NCI-H146 (cell line): Measurements from ENCODE around the gene LRRTM4.
"Not testable (repeated sequence)": the region's sequence is repeated elsewhere in the genome, so short reads cannot be mapped to it uniquely, and the experiment has no call there.

Experiments
- DNase-seq: peaks from one replicate; lab custom pipeline; 2025; lab: John Stamatoyannopoulos, UW

The LRRTM4 gene

DNA sequence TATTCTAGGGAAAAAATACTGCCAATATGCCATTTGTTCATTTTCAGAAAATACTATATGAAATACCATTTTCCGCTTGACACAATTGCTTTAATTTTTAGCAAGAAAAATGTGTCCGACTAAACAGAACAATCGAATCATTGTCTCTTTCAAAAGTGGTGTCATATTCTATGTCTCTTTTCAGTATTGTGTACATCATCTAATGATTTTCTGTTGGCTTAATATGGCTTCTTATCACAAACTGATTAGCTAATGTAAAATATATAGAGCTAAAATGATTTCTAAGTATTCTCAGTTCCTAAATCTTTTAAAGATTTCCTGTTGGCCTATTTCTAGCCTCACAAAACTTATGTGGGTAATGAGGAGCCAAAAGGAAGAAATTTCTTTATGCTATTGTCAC is 436.6 kb downstream of the LRRTM4 start:
- no peak for DNase-seq

DNA sequence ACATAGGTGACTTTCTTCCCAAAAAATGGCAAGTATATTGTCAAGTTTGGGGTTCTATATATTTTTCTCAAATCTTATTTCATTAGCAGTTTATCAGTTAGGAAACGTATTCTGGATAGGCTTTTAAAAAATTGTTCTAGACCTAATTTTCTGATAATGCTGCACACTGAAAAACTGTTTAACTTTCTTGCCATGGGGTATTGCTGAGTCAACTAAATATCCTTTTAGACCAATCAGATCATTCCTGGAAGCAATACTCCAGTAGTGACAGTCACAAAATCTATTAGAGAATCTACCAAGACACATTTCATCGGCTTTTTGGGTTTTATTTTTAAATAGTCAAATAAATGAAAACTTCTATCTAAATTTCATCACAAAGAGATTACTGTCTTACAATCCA is 440.6 kb downstream of the LRRTM4 start:
- no peak for DNase-seq

DNA sequence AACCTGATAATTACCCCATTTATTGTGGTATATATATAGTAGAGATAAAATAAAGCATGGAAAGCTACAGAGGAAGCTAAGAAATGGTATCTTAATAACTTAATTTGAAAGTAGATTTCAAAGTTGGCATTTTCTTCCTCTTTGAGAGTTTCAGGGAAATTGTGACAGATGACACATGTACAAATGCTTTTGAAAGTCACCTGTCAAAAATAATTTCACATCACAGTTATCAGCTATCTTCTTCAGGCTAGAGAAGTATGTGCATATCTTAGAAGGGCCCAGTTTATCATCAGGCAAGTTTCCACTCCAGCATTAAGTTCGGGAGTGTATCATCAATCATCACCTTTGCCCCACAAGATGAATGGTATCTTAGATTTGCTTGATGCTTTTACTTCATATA is 457.9 kb downstream of the LRRTM4 start:
- DNase-seq, result no peak

- no peak for DNase-seq
These were observed 467.2 kb downstream of the LRRTM4 start for GRCh38 chr2:77054938-77055337.

- DNase-seq, result no peak
These were observed 475.8 kb downstream of the LRRTM4 start for GRCh38 chr2:77046339-77046738.

- DNase-seq, result not testable (repeated sequence)
These were observed 476.7 kb downstream of the LRRTM4 start for GRCh38 chr2:77045456-77045855.

GRCh38 chr2:77034445-77034844 is 487.7 kb downstream of the LRRTM4 start:
- DNase-seq, result no peak

GRCh38 chr2:77029237-77029636 is 492.9 kb downstream of the LRRTM4 start:
- DNase-seq, result not testable (repeated sequence)

DNA sequence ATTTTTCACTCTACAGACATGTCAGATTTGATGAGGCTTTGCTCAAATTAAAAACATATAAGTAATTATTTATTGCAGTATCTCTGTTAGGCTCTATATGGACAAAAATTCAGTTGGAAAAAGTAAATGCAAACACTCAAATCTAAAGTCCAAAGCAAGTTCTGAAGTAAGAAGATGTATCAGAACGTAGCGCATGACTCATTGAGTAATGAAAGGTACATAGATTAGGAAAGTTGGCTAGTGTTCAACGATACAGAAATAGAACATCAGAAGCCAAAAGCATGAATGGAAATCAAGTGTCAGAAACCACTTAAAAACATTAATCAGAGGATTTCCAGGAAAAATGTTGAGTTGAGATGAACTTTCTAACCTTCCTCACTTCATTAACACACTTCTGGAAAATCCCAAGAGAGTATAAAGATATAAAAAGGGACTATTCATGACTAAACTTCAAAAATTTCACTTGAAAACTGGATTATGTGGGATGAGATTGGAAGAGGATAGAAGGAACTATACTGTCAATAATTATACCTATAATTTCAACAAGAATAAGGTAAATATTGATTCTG is 494.1 kb downstream of the LRRTM4 start:
- DNase-seq, result no peak

DNA sequence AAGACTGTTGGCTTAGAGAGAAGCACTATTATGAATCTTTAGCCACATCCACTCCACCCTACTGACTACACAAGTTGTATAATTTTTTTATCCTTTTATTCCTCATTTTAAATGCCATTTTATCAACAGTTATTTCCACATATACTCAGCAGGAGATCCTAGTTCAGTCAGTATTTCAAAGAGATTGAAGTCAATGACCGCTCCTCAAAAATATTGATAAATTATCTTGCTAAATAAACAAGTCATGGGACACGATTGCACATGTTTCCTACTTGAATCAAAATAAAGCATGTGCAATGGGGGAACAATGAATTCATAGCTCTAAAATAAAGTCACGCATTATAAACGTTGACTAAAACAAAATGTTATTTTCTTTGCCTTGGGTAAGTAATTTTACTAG is 496.5 kb downstream of the LRRTM4 start:
- DNase-seq, result no peak

GRCh38 chr2:77021161-77021560 is 501.0 kb downstream of the LRRTM4 start:
- no peak for DNase-seq

DNA sequence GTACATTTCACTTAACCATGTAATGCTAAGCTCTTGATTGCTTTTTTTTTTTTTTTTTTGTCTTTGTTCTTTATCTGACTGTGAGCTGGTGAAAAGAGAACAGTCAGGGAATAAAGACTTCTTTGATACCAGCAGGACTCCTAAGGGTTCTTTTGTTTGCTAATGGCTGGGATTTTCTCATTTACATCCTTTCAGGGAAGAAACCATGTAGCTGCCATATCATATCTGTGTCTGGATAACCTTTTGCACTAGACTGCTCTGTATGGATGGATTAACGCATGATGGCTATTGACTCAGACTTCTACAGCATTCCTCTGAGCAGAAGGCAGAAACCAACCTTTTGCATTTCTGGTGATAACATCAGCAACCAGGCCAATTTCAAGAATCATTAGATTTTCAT is 504.0 kb downstream of the LRRTM4 start:
- DNase-seq, result peak; percentile 95

- DNase-seq, result peak; percentile 2
These were observed 504.8 kb downstream of the LRRTM4 start for GRCh38 chr2:77017355-77017745.

DNA sequence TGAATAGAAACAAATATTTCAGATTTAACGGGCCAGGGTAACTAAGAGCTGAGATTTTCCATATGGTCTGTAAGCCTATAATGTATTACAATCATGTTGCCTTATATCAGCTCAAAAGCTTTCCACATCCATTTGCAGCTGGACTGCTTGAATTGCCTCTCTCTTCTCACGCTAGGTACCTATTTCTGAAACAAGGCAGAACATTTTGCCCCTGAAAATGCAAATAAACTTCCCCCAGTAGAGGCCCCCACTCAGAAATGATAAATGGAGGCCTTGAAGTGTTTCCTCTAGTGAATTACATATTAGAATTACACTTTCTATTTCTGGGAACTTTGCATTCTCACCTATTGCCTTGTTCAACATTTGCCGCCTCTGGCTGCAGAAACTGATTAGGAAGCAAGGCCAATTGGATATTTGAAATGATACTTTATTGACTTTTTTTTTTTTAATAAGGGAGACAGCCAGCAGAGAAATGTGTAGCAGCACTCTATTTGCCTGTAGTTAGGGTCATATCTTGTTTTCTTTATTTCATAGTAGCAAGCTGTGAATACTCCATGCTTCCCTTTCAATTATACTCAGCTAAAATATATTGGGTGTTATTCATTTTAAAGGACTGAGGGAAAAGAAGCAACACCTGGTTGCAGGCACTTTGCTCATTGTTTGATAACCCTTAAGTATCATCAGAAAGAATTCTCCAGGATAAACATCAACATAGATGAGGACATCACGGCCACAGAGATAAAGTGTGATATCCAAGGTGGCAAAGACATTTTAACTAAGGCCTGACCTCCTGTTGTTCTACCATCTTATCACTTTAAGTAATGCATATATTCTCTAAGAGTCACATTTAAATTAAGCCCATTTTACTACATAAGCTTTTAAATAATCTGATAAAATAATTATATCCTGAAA is 505.5 kb downstream of the LRRTM4 start:
- DNase-seq, result no peak

- no peak for DNase-seq
These were observed 508.2 kb downstream of the LRRTM4 start for GRCh38 chr2:77013953-77014352.

DNA sequence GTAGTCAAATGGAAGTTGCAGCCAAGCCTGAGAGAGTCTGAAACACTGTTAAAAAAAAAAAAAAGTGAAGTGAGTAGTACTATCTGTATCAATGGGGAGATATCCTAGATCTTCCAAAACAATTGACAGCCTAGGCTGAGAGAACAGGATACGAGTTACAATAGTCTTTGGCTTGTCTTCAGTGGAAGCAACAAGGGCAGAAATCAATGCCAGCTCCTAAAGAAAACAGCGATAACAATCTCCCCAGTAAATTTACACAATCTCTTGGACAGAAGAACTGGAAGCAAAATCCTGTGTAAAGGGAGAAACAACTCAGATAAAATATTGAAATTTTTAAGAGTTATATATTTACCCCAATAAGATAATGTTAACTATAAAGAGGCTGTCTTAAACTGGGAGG is 508.7 kb downstream of the LRRTM4 start:
- DNase-seq, result no peak

- DNase-seq, result peak; percentile 11
These were observed 512.9 kb downstream of the LRRTM4 start for GRCh38 chr2:77009307-77009706.

GRCh38 chr2:77008853-77009252 is 513.3 kb downstream of the LRRTM4 start:
- DNase-seq, result peak; percentile 38

GRCh38 chr2:77007686-77008085 is 514.5 kb downstream of the LRRTM4 start:
- peak; percentile 89 for DNase-seq

DNA sequence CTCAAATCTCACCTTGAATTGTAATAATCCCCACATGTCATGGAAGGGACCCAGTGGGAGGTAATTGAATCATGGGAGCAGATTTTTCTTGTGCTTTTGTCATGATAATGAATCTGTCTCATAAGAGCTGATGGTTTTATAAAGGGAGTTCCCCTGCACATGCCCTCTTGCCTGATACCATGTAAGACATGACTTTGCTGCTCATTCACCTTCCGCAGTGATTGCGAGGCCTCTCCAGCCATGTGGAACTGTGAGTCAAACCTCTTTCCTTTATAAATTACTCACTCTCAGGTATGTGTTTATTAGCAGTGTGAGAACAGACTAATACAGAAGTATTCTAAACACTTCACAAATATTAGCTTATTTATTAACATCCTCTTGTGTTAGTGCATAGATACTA is 516.7 kb downstream of the LRRTM4 start:
- no peak for DNase-seq

DNA sequence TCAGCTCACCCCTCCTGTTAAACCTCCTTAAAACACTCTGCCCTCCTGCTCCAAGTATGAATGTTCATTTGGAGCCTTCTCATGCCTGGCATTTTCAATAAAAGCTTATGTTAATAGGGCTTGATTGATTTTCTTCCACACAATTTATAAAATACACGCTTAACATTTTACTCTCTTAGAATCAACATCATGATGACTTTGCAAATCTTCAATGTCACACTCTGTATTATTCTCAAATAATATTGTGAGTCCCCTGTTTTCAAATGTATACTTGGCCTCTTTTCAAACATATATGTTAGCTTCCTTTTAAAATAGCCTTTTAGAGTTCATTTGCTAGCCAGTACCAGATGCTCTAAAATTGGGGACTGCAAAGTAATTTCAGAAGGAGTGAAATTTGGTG is 520.3 kb downstream of the LRRTM4 start:
- DNase-seq, result no peak

DNA sequence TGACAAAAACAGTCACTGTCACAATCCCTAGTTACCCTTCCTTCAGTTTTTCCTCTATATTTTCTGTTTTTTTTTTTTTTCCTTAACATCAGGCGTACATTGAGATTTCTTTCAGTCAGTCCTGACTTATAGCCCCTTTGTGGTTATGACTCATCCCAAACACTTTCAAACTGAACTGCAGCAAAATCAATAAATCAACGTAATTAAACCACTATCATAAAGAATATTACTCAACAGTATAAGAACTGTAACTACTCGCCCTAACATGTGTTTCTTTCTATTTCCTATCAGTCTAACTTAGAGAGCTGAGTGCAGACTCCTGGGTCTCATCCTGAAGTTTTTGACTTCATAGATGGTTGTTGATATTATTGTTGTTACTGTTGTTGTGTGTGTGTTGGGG is 523.5 kb downstream of the LRRTM4 start:
- DNase-seq, result peak; percentile 25

- no peak for DNase-seq
These were observed 524.0 kb downstream of the LRRTM4 start for GRCh38 chr2:76998152-76998551.

- no peak for DNase-seq
These were observed 524.9 kb downstream of the LRRTM4 start for GRCh38 chr2:76997296-76997695.
